NT2/D1 (cell line): Measurements from ENCODE around the gene ERBB4.

Experiments
- SUZ12 ChIP-seq: IDR thresholded peaks from 2 replicates; pipeline ENCODE4 v1.6.1; 2011; ENCODE audit not compliant: insufficient read length, insufficient read depth; ENCODE audit errors: extremely low read depth
- YY1 ChIP-seq: IDR thresholded peaks from 2 replicates; pipeline ENCODE4 v1.6.1; 2011; ENCODE audit not compliant: insufficient read length, insufficient read depth
- ZNF274 ChIP-seq: IDR thresholded peaks from 2 replicates; pipeline ENCODE4 v1.6.1; 2011; ENCODE audit warnings: mild to moderate bottlenecking, low read depth, low read length

DNA sequence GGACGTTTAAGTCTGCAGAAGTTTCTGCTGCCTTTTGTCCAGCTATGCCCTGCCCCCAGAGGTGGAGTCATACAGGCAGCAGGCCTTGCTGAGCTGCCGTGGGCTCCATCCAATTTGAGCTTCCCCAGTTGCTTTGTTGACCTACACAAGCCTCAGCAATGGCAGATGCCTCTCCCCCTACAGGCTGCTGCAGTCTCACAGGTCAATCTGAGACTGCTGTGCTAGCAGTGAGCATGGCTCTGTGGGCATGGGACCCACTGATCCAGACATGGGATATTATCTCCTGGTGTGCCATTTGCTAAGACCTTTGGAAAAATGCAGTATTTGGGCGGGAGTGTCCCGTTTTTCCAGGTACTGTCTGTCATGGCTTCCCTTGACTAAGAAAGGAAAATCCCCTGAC is 726.0 kb downstream of the ERBB4 start:
- no peak for TF ChIP-seq ZNF274
- no peak for TF ChIP-seq YY1
- TF ChIP-seq SUZ12 = no peak
